Aorta (tissue), 5 donors: Measurements from ENCODE around the gene NKD1. TPM values are rescaled to one million over a fixed set of nuclear protein-coding genes. Genes with fewer than 3 reads are reported as not detected.
A peak's percentile ranks its signal among the peaks of the same experiment; 100 is the strongest.

Experiments
- ATAC-seq: fragments of 200-7000 bp; cut with Tn5 transposase; one replicate; pipeline ENCODE4 v1.9.1; 2022; ENCODE audit warnings: moderate library complexity; ENCODE audit not compliant: low FRiP score
- DNase-seq, 2 donors: peaks; one replicate each; pipeline ENCODE4 v3.0.0-alpha.2; 2020
- H3K27ac ChIP-seq, 2 donors: one replicate each; pipeline ENCODE4 v1.5.1; 2013; ENCODE audit warnings: low read length in 2 of 2, mild to moderate bottlenecking in 2 of 2, moderate library complexity in 2 of 2, control low read depth in 1 of 2, inconsistent platforms in 1 of 2, low read depth in 1 of 2
- H3K27me3 ChIP-seq, 2 donors: one replicate each; pipeline ENCODE4 v1.6.1; 2013; ENCODE audit warnings: control low read depth in 1 of 2, low read length in 1 of 2, mild to moderate bottlenecking in 1 of 2, moderate library complexity in 1 of 2; ENCODE audit not compliant: insufficient read depth in 2 of 2, control insufficient read depth in 1 of 2
- H3K36me3 ChIP-seq, 2 donors: one replicate each; pipeline ENCODE4 v1.6.1; 2013; ENCODE audit warnings: control low read depth in 1 of 2, low read length in 1 of 2, mild to moderate bottlenecking in 1 of 2; ENCODE audit not compliant: insufficient read depth in 2 of 2, control insufficient read depth in 1 of 2
- H3K4me1 ChIP-seq, 2 donors: one replicate each; pipeline ENCODE4 v1.6.1; 2013; ENCODE audit warnings: low read length in 2 of 2, control low read depth in 1 of 2, mild to moderate bottlenecking in 1 of 2, moderate library complexity in 1 of 2; ENCODE audit not compliant: insufficient read depth in 2 of 2, control insufficient read depth in 1 of 2
- H3K4me3 ChIP-seq, 2 donors: one replicate each; pipeline ENCODE4 v1.5.1; 2013; ENCODE audit warnings: low read length in 2 of 2, control low read depth in 1 of 2, mild to moderate bottlenecking in 1 of 2
- H3K9me3 ChIP-seq: one replicate; pipeline ENCODE4 v1.6.1; 2013; ENCODE audit warnings: mild to moderate bottlenecking, low read length; ENCODE audit not compliant: control insufficient read depth
- WGBS, 2 donors: extraction: QIAGEN DNeasy Blood & Tissue Kit; methylation state at CpG; one replicate each; pipeline ENCODE4 v1.1.7; 2013; 5-methylcytosine and 5-hydroxymethylcytosine counted together
- intact Hi-C, 2 donors: fragments of 100-400 bp; cut with DNase I; formaldehyde crosslinking; loops; one replicate each; pipeline versions ENCODE4 v1.14.2 to v1.15.0; 2022
- polyA plus RNA-seq, 2 donors: library from polyadenylated mRNA; stranded (reverse); fragments of 200-250 nt; gene quantifications; one replicate each; pipeline ENCODE4 v1.2.3, GENCODE V29; 2013
- total RNA-seq, 2 donors: library from RNA; stranded (reverse); fragmentation: NEBNext Ultra II Directional; extraction: Animal tissue kit (Norgen Biotek cat#: 25700); gene quantifications; one replicate each; pipeline ENCODE4 v1.2.1, GENCODE V29; 2021
- donor health status: healthy with polysubstance abuse.
- donor health status: Bipolar disorder and iron deficiency.
- donor health status: DM: no; HTN: no; CAD: no.
- donor health status: DM: no; HTN: no; CAD: no.
- donor health status: DM: yes; HTN: yes; CAD: no.

Gene NKD1
- total and polyA plus RNA-seq, 4 donors, result 5.1 to 55.2 (median 21.0) TPM

GRCh38 chr16:50549561-50549915, 1.3 kb downstream of the NKD1 start:
- peak overlapping the region in 1 of 2 donors; percentile 11 for H3K27ac ChIP-seq
- WGBS, 2 donors, result 14 to 28% methylated on average over 7 of the region's 7 CpGs
- H3K27me3 ChIP-seq, result no peaks in the 10 kb centered on the region
- ATAC-seq (no peak), DNase-seq (no peak)
- H3K9me3 ChIP-seq, result no peaks in the 10 kb centered on the region
- H3K4me1 ChIP-seq, result no peaks in the 10 kb centered on the region
- intact Hi-C loops, result loop anchor here (2.0 to 10.0 kb wide), 4 partner anchors 43 to 177 kb away; no protein-coding TSS in a partner anchor
- H3K36me3 ChIP-seq, result no peaks in the 10 kb centered on the region
- peak overlapping the region; percentile 75 to 98 for H3K4me3 ChIP-seq

- intact Hi-C loops, result loop anchor here (5.0 to 10.0 kb wide), 3 partner anchors 37 to 65 kb away; no protein-coding TSS in a partner anchor
- peak overlapping the region in 1 of 2 donors; percentile 0 for H3K27ac ChIP-seq
- no peaks in the 10 kb centered on the region for H3K4me1 ChIP-seq
- H3K36me3 ChIP-seq, result no peaks in the 10 kb centered on the region
- DNase-seq (no peak), ATAC-seq (peak; percentile 27)
- 13 to 28% methylated on average over 8 of the region's 8 CpGs for WGBS, 2 donors
- H3K9me3 ChIP-seq, result no peaks in the 10 kb centered on the region
- H3K27me3 ChIP-seq, result no peaks in the 10 kb centered on the region
- peak overlapping the region; percentile 75 to 98 for H3K4me3 ChIP-seq
Measured at GRCh38 chr16:50550035-50550434, 1.8 kb downstream of the NKD1 start.

DNA sequence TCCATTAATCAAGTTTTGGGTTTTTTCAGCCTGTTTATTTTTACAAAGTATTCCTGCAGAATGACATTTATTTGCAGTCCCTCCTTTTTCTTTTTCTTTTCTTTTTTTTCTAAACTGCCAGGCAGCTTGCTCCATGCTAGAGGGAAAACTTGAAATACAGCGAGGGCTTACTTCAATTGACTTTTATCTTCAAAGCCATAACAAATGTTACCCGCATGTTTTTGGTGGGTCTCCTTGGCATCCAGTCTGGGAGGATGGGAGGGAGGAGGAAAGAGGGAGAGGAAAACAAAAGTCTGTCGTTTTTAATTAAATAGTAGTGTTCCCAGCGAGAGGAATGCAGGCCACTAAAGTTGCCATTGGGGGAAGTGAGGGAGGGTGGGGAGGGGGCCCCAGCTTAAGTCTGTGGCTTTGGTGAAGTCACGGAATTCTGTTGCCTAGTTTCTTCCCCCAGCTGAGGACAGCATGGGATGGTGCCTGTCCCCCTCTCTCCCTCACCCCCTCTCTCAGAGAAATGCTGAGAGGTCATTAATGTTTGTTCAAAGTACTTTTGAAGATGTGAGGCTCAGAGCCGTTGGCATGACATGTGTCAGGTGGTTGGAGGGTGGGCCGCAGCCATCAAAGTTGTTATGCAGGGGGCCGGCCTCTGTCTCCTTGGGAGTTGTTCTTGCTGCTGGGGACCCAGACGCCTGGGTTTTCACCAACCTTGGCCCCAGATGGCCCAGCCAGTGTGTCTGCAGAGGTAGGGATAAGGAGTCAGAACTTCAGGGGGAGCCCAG, 2.9 kb downstream of the NKD1 start:
- H3K36me3 ChIP-seq, result no peaks in the 10 kb centered on the region
- WGBS, 2 donors, result 35 to 52% methylated on average over 9 of the region's 9 CpGs
- ATAC-seq (no peak), DNase-seq (peak in 1 of 2 donors; percentile 72)
- peak overlapping the region in 1 of 2 donors; percentile 75 for H3K4me3 ChIP-seq
- H3K4me1 ChIP-seq, result no peaks in the 10 kb centered on the region
- no peaks in the 10 kb centered on the region for H3K27me3 ChIP-seq
- intact Hi-C loops, result loop anchor here (5.0 to 10.0 kb wide), 3 partner anchors 36 to 64 kb away; no protein-coding TSS in a partner anchor
- no peaks in the 10 kb centered on the region for H3K9me3 ChIP-seq
- H3K27ac ChIP-seq, result no peak overlapping the region

DNA sequence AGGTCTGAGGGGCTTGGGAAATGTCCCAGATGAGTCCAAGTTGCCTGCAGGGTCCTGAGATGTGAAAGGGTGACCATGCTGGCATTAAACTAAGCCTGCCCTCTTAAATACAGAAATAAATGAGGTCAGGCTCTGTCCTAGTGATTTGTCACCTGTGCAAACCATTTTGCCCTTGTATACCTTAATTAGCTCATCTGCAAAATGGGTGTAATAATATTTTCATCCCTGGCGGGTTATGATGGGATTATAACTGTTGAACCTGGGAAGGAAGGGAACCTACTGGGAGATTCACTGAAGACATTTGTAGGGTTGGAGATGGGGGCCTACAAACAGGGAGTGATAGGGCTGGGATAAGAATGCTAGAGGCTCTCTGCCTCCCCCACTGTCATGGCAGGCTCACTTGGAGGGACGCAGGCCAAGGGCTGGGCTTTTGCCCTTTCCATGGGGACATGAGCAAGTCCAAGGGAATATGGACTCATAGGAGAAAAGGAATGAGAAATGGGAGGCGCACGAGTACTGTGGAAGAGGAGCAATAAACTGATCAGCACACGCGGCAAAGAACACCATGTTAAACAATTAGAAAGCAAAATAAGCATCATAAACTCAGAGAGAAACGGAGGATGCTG, 4.4 kb downstream of the NKD1 start:
- H3K36me3 ChIP-seq, result no peaks in the 10 kb centered on the region
- 92 to 94% methylated on average over 7 of the region's 7 CpGs for WGBS, 2 donors
- no peak overlapping the region for H3K4me3 ChIP-seq
- intact Hi-C loops, result loop anchor here (5.0 to 10.0 kb wide), 3 partner anchors 35 to 62 kb away; no protein-coding TSS in a partner anchor
- no peaks in the 10 kb centered on the region for H3K27me3 ChIP-seq
- no peaks in the 10 kb centered on the region for H3K9me3 ChIP-seq
- DNase-seq, result peak in 1 of 2 donors; percentile 47
- no peak for ATAC-seq
- H3K4me1 ChIP-seq, result no peaks in the 10 kb centered on the region
- no peak overlapping the region for H3K27ac ChIP-seq

GRCh38 chr16:50553182-50553710, 5.0 kb downstream of the NKD1 start:
- Histone ChIP-seq H3K9me3 (no peaks in the 10 kb centered on the region), H3K36me3 (no peaks in the 10 kb centered on the region), H3K4me3 (no peak overlapping the region), H3K27me3 (no peaks in the 10 kb centered on the region), H3K4me1 (no peaks in the 10 kb centered on the region), H3K27ac (no peak overlapping the region)
- no peak for ATAC-seq
- 44 to 48% methylated on average over 7 of the region's 7 CpGs for WGBS, 2 donors
- intact Hi-C loops, result loop anchor here (5.0 to 10.0 kb wide), 3 partner anchors 34 to 62 kb away; no protein-coding TSS in a partner anchor
- peak in 1 of 2 donors; percentile 62 for DNase-seq

DNA sequence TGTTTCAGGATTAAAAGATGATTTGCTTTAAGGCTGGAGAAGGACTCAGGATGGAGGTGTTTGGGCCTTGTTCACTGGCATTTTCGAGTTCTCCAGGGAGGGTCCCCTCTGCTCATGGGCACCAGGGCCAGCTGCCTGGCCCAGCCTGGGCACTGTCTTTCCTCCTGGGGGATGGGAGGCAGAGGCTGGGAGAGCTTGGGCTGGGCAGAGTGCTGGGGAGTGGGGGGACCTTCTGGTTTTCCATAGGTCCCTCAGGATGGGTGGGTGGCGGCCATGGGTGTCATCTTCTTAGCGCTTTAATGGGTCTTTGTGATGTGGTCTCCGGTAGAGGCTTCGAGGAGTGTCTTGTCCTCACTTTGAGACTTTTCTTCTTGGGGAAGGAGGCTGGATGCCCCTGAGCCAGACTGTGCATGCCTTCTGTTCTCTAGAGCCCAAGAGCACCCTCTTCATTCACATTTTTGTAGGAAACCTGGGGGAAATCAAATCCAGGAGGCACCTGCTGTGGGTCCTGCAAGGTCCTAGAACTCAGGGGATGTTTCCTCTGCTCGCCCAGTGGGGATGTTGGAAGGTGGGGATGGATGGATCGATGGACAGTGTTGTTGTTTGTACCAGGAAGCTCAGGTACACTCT, 5.7 kb downstream of the NKD1 start:
- no peaks in the 10 kb centered on the region for H3K4me1 ChIP-seq
- ATAC-seq (no peak), DNase-seq (no peak)
- H3K4me3 ChIP-seq, result no peak overlapping the region
- intact Hi-C loops, result loop anchor here (5.0 to 10.0 kb wide), 3 partner anchors 33 to 61 kb away; no protein-coding TSS in a partner anchor
- peak overlapping the region in 1 of 2 donors; percentile 4 for H3K27ac ChIP-seq
- no peaks in the 10 kb centered on the region for H3K9me3 ChIP-seq
- WGBS, 2 donors, result 88 to 91% methylated on average over 7 of the region's 7 CpGs
- H3K36me3 ChIP-seq, result no peaks in the 10 kb centered on the region
- H3K27me3 ChIP-seq, result no peaks in the 10 kb centered on the region

DNA sequence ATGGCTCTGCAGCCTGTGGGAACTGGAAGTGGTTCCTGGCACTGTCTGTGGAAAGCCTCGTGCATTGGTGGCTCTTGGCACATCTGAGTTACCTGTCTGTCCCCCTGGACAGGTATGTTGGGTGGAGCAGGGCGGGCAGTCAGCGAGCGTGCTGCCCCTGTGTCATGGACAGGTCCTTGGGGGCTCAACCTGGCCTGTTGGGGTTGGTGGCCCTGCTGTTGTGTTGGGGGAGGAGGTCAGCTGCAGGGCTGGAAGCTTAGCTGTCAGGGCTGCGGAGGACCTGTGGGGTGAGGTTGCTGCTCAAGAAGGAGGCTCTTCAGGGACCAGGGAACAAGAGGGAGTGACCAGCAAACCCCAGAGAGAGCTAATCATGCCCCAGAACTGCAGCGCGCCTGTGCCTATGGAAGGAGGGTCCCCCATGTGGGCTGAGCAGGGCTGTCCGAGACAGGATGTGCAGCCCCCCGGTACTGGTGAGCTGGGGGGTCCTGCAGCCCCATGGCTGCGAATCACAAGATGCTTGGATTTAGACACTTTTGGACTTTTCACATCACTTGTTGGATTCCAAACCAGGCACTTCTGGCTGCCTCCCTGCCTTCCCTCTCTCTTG, 7.2 kb downstream of the NKD1 start:
- intact Hi-C loops, result loop anchor here in 1 of 2 donors (10.0 kb wide), 1 partner anchor 59 kb away; no protein-coding TSS in a partner anchor
- DNase-seq (no peak), ATAC-seq (peak; percentile 5)
- H3K4me1 ChIP-seq, result no peaks in the 10 kb centered on the region
- peak overlapping the region; percentile 29 to 34 for H3K27ac ChIP-seq
- no peak overlapping the region for H3K4me3 ChIP-seq
- H3K9me3 ChIP-seq, result no peaks in the 10 kb centered on the region
- no peaks in the 10 kb centered on the region for H3K27me3 ChIP-seq
- 44 to 58% methylated on average over 10 of the region's 10 CpGs for WGBS, 2 donors
- peaks cover 0 to 4% of the 10 kb centered on the region in 2 donors for H3K36me3 ChIP-seq
